H1 (cell line): Measurements from ENCODE around the gene RAVER2. TPM values are rescaled to one million over a fixed set of nuclear protein-coding genes. Genes with fewer than 3 reads are reported as not detected.

Source experiments
- CTCF ChIA-PET: fragments of 300-600 bp; sonication (Branson Sonifier 250); formaldehyde crosslinking; loops from one replicate; lab custom pipeline; 2021; ENCODE audit not compliant: partially characterized antibody; lab: Charles Lee
- POLR2A ChIA-PET: fragments of 300-600 bp; sonication (Branson Sonifier 250); formaldehyde crosslinking; loops from one replicate; lab custom pipeline; 2021; ENCODE audit warnings: inconsistent platforms; ENCODE audit not compliant: partially characterized antibody; lab: Charles Lee
- DNase-seq, 2 experiments: peaks; one replicate each; pipeline versions ENCODE4 v3.0.0 to v3.0.0-alpha.2; 2010 to 2022; ENCODE audit warnings: low spot score in 2 of 2, low read depth in 1 of 2, mixed read lengths in 1 of 2
- FAIRE-seq: peaks from 2 replicates; lab custom pipeline; 2011; peaks lifted over from hg19 to GRCh38; lab: Jason Lieb, UNC
- H2AFZ ChIP-seq: 2 replicates; pipeline ENCODE4 v1.8.1; 2012; ENCODE audit warnings: low read length, inconsistent platforms
- H2AK5ac ChIP-seq: 2 replicates; pipeline ENCODE4 v1.6.1; 2013; ENCODE audit warnings: low read depth, low read length
- H2BK120ac ChIP-seq: replicated peaks from 2 replicates; pipeline ENCODE3; 2013; ENCODE audit warnings: low read depth, low read length, inconsistent platforms
- H2BK12ac ChIP-seq: 2 replicates; pipeline ENCODE4 v1.6.1; 2013; ENCODE audit warnings: low read depth, low read length
- H2BK15ac ChIP-seq: 2 replicates; pipeline ENCODE4 v1.6.1; 2013; ENCODE audit warnings: low read length
- H2BK20ac ChIP-seq: 2 replicates; pipeline ENCODE4 v1.6.1; 2013; ENCODE audit warnings: low read length
- H2BK5ac ChIP-seq: 2 replicates; pipeline ENCODE4 v1.6.1; 2013; ENCODE audit warnings: low read depth, low read length
- H3K14ac ChIP-seq: 2 replicates; pipeline ENCODE4 v1.6.1; 2013; ENCODE audit warnings: inconsistent platforms; ENCODE audit not compliant: insufficient read length
- H3K18ac ChIP-seq: 2 replicates; pipeline ENCODE4 v1.6.1; 2013; ENCODE audit warnings: low read length; ENCODE audit errors: extremely low read depth
- H3K23ac ChIP-seq: 2 replicates; pipeline ENCODE4 v1.6.1; 2013; ENCODE audit warnings: inconsistent platforms; ENCODE audit not compliant: insufficient read length
- H3K23me2 ChIP-seq: 2 replicates; pipeline ENCODE4 v1.6.1; 2013; ENCODE audit warnings: low read depth, low read length
- H3K27ac ChIP-seq: 2 replicates; pipeline ENCODE4 v1.6.1; 2011; ENCODE audit warnings: low read depth, low read length, inconsistent platforms
- H3K27me3 ChIP-seq, 4 experiments: replicated peaks in 1 of 4; 1 replicate in 1 of 4; 2 replicates in 3 of 4; pipeline versions ENCODE4 v1.6.1 to v1.8.1; 2011 to 2013; ENCODE audit warnings: low read length in 3 of 4, mild to moderate bottlenecking in 3 of 4, inconsistent platforms in 2 of 4, mixed read lengths in 2 of 4, moderate library complexity in 1 of 4; ENCODE audit not compliant: control insufficient read depth in 3 of 4, insufficient read depth in 3 of 4; ENCODE audit errors: extremely low read depth in 1 of 4
- H3K36me3 ChIP-seq, 4 experiments: 2 replicates each; pipeline versions ENCODE4 v1.6.1 to v1.8.1; 2011 to 2013; ENCODE audit warnings: mild to moderate bottlenecking in 4 of 4, low read length in 3 of 4, moderate library complexity in 2 of 4, control low read depth in 1 of 4, inconsistent platforms in 1 of 4; ENCODE audit not compliant: insufficient read depth in 4 of 4, control insufficient read depth in 2 of 4
- H3K4ac ChIP-seq: replicated peaks from 2 replicates; pipeline ENCODE3; 2013; ENCODE audit warnings: low read length, low read depth, mixed read lengths, inconsistent platforms; ENCODE audit not compliant: insufficient read length
- H3K4me1 ChIP-seq, 4 experiments: replicated peaks in 1 of 4; 1 replicate in 1 of 4; 2 replicates in 3 of 4; pipeline versions ENCODE4 v1.6.1 to v1.8.1; 2011 to 2013; ENCODE audit warnings: low read length in 3 of 4, inconsistent platforms in 2 of 4, mixed read lengths in 1 of 4; ENCODE audit not compliant: insufficient read depth in 4 of 4, control insufficient read depth in 3 of 4
- H3K4me2 ChIP-seq, 2 experiments: 2 replicates each; pipeline versions ENCODE4 v1.6.1 to v1.8.1; 2011 to 2013; ENCODE audit warnings: low read depth in 2 of 2, low read length in 2 of 2, control low read depth in 1 of 2, inconsistent platforms in 1 of 2, mild to moderate bottlenecking in 1 of 2; ENCODE audit not compliant: insufficient read depth in 1 of 2
- H3K4me3 ChIP-seq, 4 experiments: fragments of 200-600, 300-600 bp in 1 of 4; sonication (generic), shearing (Covaris generic), sonication (Bioruptor Twin) in 1 of 4; 2 replicates each; pipeline versions ENCODE4 v1.5.1 to v1.8.1; 2011 to 2016; ENCODE audit warnings: low read length in 4 of 4, low read depth in 3 of 4, control low read depth in 2 of 4, inconsistent platforms in 2 of 4, mild to moderate bottlenecking in 2 of 4, mixed read lengths in 1 of 4, moderate library complexity in 1 of 4; ENCODE audit not compliant: insufficient read depth in 2 of 4; ENCODE audit errors: extremely low read depth in 1 of 4
- H3K56ac ChIP-seq: replicated peaks from 2 replicates; pipeline ENCODE3; 2013; ENCODE audit warnings: low read depth, mild to moderate bottlenecking, mixed read lengths, low read length, inconsistent platforms; ENCODE audit not compliant: insufficient read length
- H3K79me1 ChIP-seq: 2 replicates; pipeline ENCODE4 v1.6.1; 2013; ENCODE audit warnings: low read depth, low read length, control low read depth
- H3K79me2 ChIP-seq, 2 experiments: 2 replicates each; pipeline versions ENCODE4 v1.6.1 to v1.8.1; 2012 to 2013; ENCODE audit warnings: low read length in 2 of 2, mild to moderate bottlenecking in 2 of 2, inconsistent platforms in 1 of 2; ENCODE audit not compliant: insufficient read depth in 2 of 2, control insufficient read depth in 1 of 2
- H3K9ac ChIP-seq, 4 experiments: replicated peaks in 1 of 4; 1 replicate in 1 of 4; 2 replicates in 3 of 4; pipeline versions ENCODE4 v1.6.1 to v1.8.1; 2011 to 2013; ENCODE audit warnings: low read depth in 3 of 4, low read length in 3 of 4, control low read depth in 2 of 4, mild to moderate bottlenecking in 2 of 4, moderate library complexity in 2 of 4, inconsistent platforms in 1 of 4; ENCODE audit errors: extremely low read depth in 1 of 4
- H3K9me3 ChIP-seq, 2 experiments: 2 replicates each; pipeline versions ENCODE4 v1.6.1 to v1.8.1; 2012 to 2013; ENCODE audit warnings: mild to moderate bottlenecking in 2 of 2, moderate library complexity in 2 of 2, control low read depth in 1 of 2, inconsistent platforms in 1 of 2, low read depth in 1 of 2, low read length in 1 of 2, mixed read lengths in 1 of 2; ENCODE audit not compliant: insufficient read depth in 2 of 2
- H4K20me1 ChIP-seq, 2 experiments: replicated peaks in 1 of 2; 2 replicates each; pipeline versions ENCODE3 to v1.8.1; 2011 to 2013; ENCODE audit warnings: inconsistent platforms in 2 of 2, low read length in 2 of 2, mild to moderate bottlenecking in 1 of 2; ENCODE audit not compliant: insufficient read depth in 2 of 2, control insufficient read depth in 1 of 2
- H4K5ac ChIP-seq: 2 replicates; pipeline ENCODE4 v1.6.1; 2013; ENCODE audit warnings: low read length, low read depth, mixed read lengths, inconsistent platforms; ENCODE audit not compliant: insufficient read length
- H4K8ac ChIP-seq: 2 replicates; pipeline ENCODE4 v1.8.0; 2013; ENCODE audit warnings: mild to moderate bottlenecking, moderate library complexity, low read length, inconsistent platforms; ENCODE audit not compliant: insufficient read depth; ENCODE audit errors: extremely low read depth
- H4K91ac ChIP-seq: replicated peaks from 2 replicates; pipeline ENCODE3; 2013; ENCODE audit warnings: low read length, mixed read lengths, inconsistent platforms; ENCODE audit not compliant: insufficient read length
- ATF2 ChIP-seq: IDR thresholded peaks from 2 replicates; pipeline ENCODE4 v1.6.1; 2012; ENCODE audit warnings: low read length, inconsistent platforms
- BCL11A ChIP-seq, 2 experiments: IDR thresholded peaks; one replicate each; pipeline ENCODE4 v1.6.1; 2011; ENCODE audit warnings: low read depth in 2 of 2, low read length in 2 of 2, mild to moderate bottlenecking in 2 of 2
- BRCA1 ChIP-seq: IDR thresholded peaks from 2 replicates; pipeline ENCODE4 v1.6.1; 2012; ENCODE audit warnings: low read depth, low read length, improper control_type of control experiment
- CBX5 ChIP-seq: fragments of 300-800, 300-1000 bp; sonication (generic); IDR thresholded peaks from 2 replicates; pipeline ENCODE4 v1.7.1; 2016; ENCODE audit warnings: antibody characterized with exemption, low read length, low read depth
- CBX8 ChIP-seq: fragments of 300-800, 300-1000 bp; sonication (generic); IDR thresholded peaks from 2 replicates; pipeline ENCODE4 v1.7.1; 2016; ENCODE audit warnings: low read depth, low read length, borderline replicate concordance
- GTF2F1 ChIP-seq: IDR thresholded peaks from 2 replicates; pipeline ENCODE4 v1.6.1; 2012; ENCODE audit warnings: low read depth, low read length, improper control_type of control experiment, borderline replicate concordance
- POLR2A ChIP-seq, 2 experiments: IDR thresholded peaks; 1 replicate in 1 of 2; 2 replicates in 1 of 2; pipeline ENCODE4 v1.6.1; 2011; ENCODE audit warnings: low read depth in 2 of 2, low read length in 2 of 2, mild to moderate bottlenecking in 2 of 2; ENCODE audit errors: control extremely low read depth in 1 of 2
- POU5F1 ChIP-seq: IDR thresholded peaks from 2 replicates; pipeline ENCODE4 v1.6.1; 2011; ENCODE audit warnings: low read depth, mild to moderate bottlenecking, low read length, moderate library complexity
- RAD21 ChIP-seq, 2 experiments: IDR thresholded peaks in 1 of 2; conservative IDR thresholded peaks in 1 of 2; 2 replicates each; pipeline ENCODE4 v1.6.1; 2011; ENCODE audit warnings: low read depth in 2 of 2, low read length in 2 of 2, improper control_type of control experiment in 1 of 2, inconsistent platforms in 1 of 2, mild to moderate bottlenecking in 1 of 2, moderate library complexity in 1 of 2
- SIN3A ChIP-seq, 2 experiments: IDR thresholded peaks in 1 of 2; conservative IDR thresholded peaks in 1 of 2; 2 replicates each; pipeline ENCODE4 v1.6.1; 2011 to 2012; ENCODE audit warnings: low read length in 2 of 2, improper control_type of control experiment in 1 of 2, low read depth in 1 of 2, mild to moderate bottlenecking in 1 of 2
- ZNF274 ChIP-seq: IDR thresholded peaks from 2 replicates; pipeline ENCODE4 v1.7.0; 2012; ENCODE audit warnings: low read length, borderline replicate concordance; ENCODE audit errors: extremely low read depth
- WGBS, 2 experiments: shearing (Covaris generic) in 1 of 2; methylation state at CpG; one replicate each; pipeline versions ENCODE4 v1.1.6 to v1.1.7; 2013 to 2015; ENCODE audit warnings: low lambda C conversion rate in 2 of 2, mixed read lengths in 2 of 2, inconsistent platforms in 1 of 2, low coverage in 1 of 2, missing lambda C conversion rate in 1 of 2; ENCODE audit not compliant: insufficient replicate concordance in 2 of 2, insufficient coverage in 1 of 2, insufficient read length in 1 of 2; ENCODE audit errors: extremely low coverage in 1 of 2, missing lambda C conversion rate in 1 of 2; 5-methylcytosine and 5-hydroxymethylcytosine counted together
- polyA plus RNA-seq, 7 experiments: library from polyadenylated mRNA; depleted of rRNA in 3 of 7; stranded (reverse) in 5 of 7; unstranded in 2 of 7; fragments of >200 nt in 5 of 7; fragments of 200-250 nt in 2 of 7; gene quantifications; 1 replicate in 5 of 7; 2 replicates in 1 of 7; 4 replicates in 1 of 7; pipeline versions ENCODE4 v1.2.1 to v1.2.3, GENCODE V29; 2011 to 2013; ENCODE audit warnings: missing spikeins in 2 of 7, mixed read lengths in 2 of 7
- total RNA-seq: library from RNA; stranded (reverse); fragmentation: NEBNext Ultra II Directional; extraction: Animal tissue kit (Norgen Biotek cat#: 25700); gene quantifications from 2 replicates; pipeline ENCODE4 v1.2.1, GENCODE V29; 2021

Gene RAVER2
- total and polyA plus RNA-seq, 2 of the 8 experiments (the other 6 are each of a cell fraction or from before 2014, with no cell fraction given), result 10.5 to 19.5 TPM

GRCh38 chr1:64878931-64879611 lies 134.2 kb downstream of the RAVER2 start:
- no peak overlapping the region for H3K4me3 ChIP-seq
- H3K56ac ChIP-seq, result no peak overlapping the region
- no peaks in the 10 kb centered on the region for H4K20me1 ChIP-seq
- H3K79me1 ChIP-seq, result no peaks in the 10 kb centered on the region
- H2BK20ac ChIP-seq, result no peak overlapping the region
- H2BK12ac ChIP-seq, result no peak overlapping the region
- no peak overlapping the region for H3K4me2 ChIP-seq
- no peaks in the 10 kb centered on the region for H3K9me3 ChIP-seq
- H2AK5ac ChIP-seq, result no peak overlapping the region
- no peak overlapping the region for H4K91ac ChIP-seq
- H3K4me1 ChIP-seq, result peaks cover 0 to 3% (median 1%) of the 10 kb centered on the region in 4 experiments; a peak in 2 of 7 replicates
- H4K8ac ChIP-seq, result no peak overlapping the region
- no peak overlapping the region for H3K18ac ChIP-seq
- CTCF ChIA-PET, result interaction anchor here (0.8 kb wide), 1 partner anchor 26 kb away, joined by 5 read pairs; no protein-coding TSS in a partner anchor
- DNase-seq (no peak), FAIRE-seq (no peak)
- POLR2A ChIA-PET, result no interaction called here
- H3K23me2 ChIP-seq, result no peaks in the 10 kb centered on the region
- H3K4ac ChIP-seq, result no peak overlapping the region
- no peak overlapping the region for H3K23ac ChIP-seq
- 92% methylated on average over 12 of the region's 12 CpGs; no CpG with 5 or more reads in 1 of the 2 experiments for WGBS, 2 experiments
- H3K14ac ChIP-seq, result no peak overlapping the region
- peak overlapping the region; percentile 75; the same call in 1 of the 2 replicates for H2BK15ac ChIP-seq
- H2BK120ac ChIP-seq, result no peak overlapping the region
- no peaks in the 10 kb centered on the region for H3K79me2 ChIP-seq
- no peak overlapping the region for H3K27ac ChIP-seq
- no peaks in the 10 kb centered on the region for H3K36me3 ChIP-seq
- no peak overlapping the region for H3K9ac ChIP-seq
- H4K5ac ChIP-seq, result no peak overlapping the region
- no peak overlapping the region for H2BK5ac ChIP-seq
- no peak overlapping the region for H2AFZ ChIP-seq
- H3K27me3 ChIP-seq, result no peaks in the 10 kb centered on the region
- TF ChIP-seq BRCA1, result no peak
- TF ChIP-seq POU5F1, result no peak
- TF ChIP-seq RAD21 (IDR thresholded peaks at IDR 0.05 in 1 of 2, conservative IDR thresholded peaks at IDR 0.05 in 1 of 2; ENCODE audit: low read depth in 2 of 2, low read length in 2 of 2), result no peak
- no peak for TF ChIP-seq ZNF274
- TF ChIP-seq BCL11A (IDR thresholded peaks at IDR 0.05; ENCODE audit: low read depth in 2 of 2, low read length in 2 of 2), result no peak
- no peak for TF ChIP-seq SIN3A (conservative IDR thresholded peaks at IDR 0.05 in 1 of 2, IDR thresholded peaks at IDR 0.05 in 1 of 2; ENCODE audit: low read depth in 1 of 2, low read length in 2 of 2)
- TF ChIP-seq CBX8, result no peak
- TF ChIP-seq POLR2A (IDR thresholded peaks at IDR 0.05; ENCODE audit: control extremely low read depth in 1 of 2, low read depth in 2 of 2, low read length in 2 of 2), result no peak
- no peak for TF ChIP-seq ATF2
- TF ChIP-seq CBX5, result no peak
- TF ChIP-seq GTF2F1, result no peak
